Measurements from ENCODE around the gene MANSC1.

Gene MANSC1

GRCh38 chr12:12336049-12336411, 14.0 kb downstream of the MANSC1 start:
- H3K36me3 ChIP-seq (ENCODE audit: insufficient read depth, low read length): no peaks in the 10 kb centered on the region
- no peak overlapping the region for H3K4me3 ChIP-seq
- no peaks in the 10 kb centered on the region for H3K9me3 ChIP-seq (ENCODE audit: low read depth, low read length)
- H3K9ac ChIP-seq (ENCODE audit: insufficient read length): no peak overlapping the region
- no peak overlapping the region for H3K27ac ChIP-seq
- no peak for DNase-seq (ENCODE audit: low read depth, low spot score)
- TF ChIP-seq POLR2AphosphoS5 (IDR thresholded peaks at IDR 0.05; ENCODE audit: borderline replicate concordance, low read depth, low read length) (no peak), EZH2 (IDR thresholded peaks at IDR 0.05) (no peak)

- Histone ChIP-seq H3K9me3 (ENCODE audit: low read depth, low read length) (no peaks in the 10 kb centered on the region), H3K36me3 (ENCODE audit: insufficient read depth, low read length) (no peaks in the 10 kb centered on the region), H3K27ac (no peak overlapping the region), H3K4me3 (no peak overlapping the region), H3K9ac (ENCODE audit: insufficient read length) (no peak overlapping the region)
- DNase-seq (ENCODE audit: low read depth, low spot score): no peak
- TF ChIP-seq POLR2AphosphoS5 (IDR thresholded peaks at IDR 0.05; ENCODE audit: borderline replicate concordance, low read depth, low read length) (no peak), EZH2 (IDR thresholded peaks at IDR 0.05) (no peak), FOXP2 (optimal IDR thresholded peaks at IDR 0.05; ENCODE audit: control extremely low read depth, extremely low read length, insufficient read depth) (no peak)
Measured at GRCh38 chr12:12334367-12335040, 15.5 kb downstream of the MANSC1 start.

- TF ChIP-seq EZH2 (IDR thresholded peaks at IDR 0.05): no peak
- TF ChIP-seq POLR2AphosphoS5 (IDR thresholded peaks at IDR 0.05; ENCODE audit: borderline replicate concordance, low read depth, low read length): no peak
- no peak for TF ChIP-seq FOXP2 (optimal IDR thresholded peaks at IDR 0.05; ENCODE audit: control extremely low read depth, extremely low read length, insufficient read depth)
- H3K36me3 ChIP-seq (ENCODE audit: insufficient read depth, low read length): no peaks in the 10 kb centered on the region
- H3K9ac ChIP-seq (ENCODE audit: insufficient read length): no peak overlapping the region
- DNase-seq (ENCODE audit: low read depth, low spot score): no peak
- H3K9me3 ChIP-seq (ENCODE audit: low read depth, low read length): no peaks in the 10 kb centered on the region
- no peak overlapping the region for H3K27ac ChIP-seq
- no peak overlapping the region for H3K4me3 ChIP-seq
Measured at GRCh38 chr12:12333407-12334366, 16.4 kb downstream of the MANSC1 start.

- no peak for DNase-seq (ENCODE audit: low read depth, low spot score)
- Histone ChIP-seq H3K9ac (ENCODE audit: insufficient read length) (no peak overlapping the region), H3K27ac (no peak overlapping the region), H3K4me3 (no peak overlapping the region), H3K9me3 (ENCODE audit: low read depth, low read length) (no peaks in the 10 kb centered on the region), H3K36me3 (ENCODE audit: insufficient read depth, low read length) (no peaks in the 10 kb centered on the region)
- no peak for TF ChIP-seq EZH2 (IDR thresholded peaks at IDR 0.05)
- no peak for TF ChIP-seq FOXP2 (optimal IDR thresholded peaks at IDR 0.05; ENCODE audit: control extremely low read depth, extremely low read length, insufficient read depth)
Measured at GRCh38 chr12:12331896-12332295, 18.1 kb downstream of the MANSC1 start.

- Histone ChIP-seq H3K4me3 (no peak overlapping the region), H3K36me3 (ENCODE audit: insufficient read depth, low read length) (no peaks in the 10 kb centered on the region), H3K27ac (no peak overlapping the region), H3K9me3 (ENCODE audit: low read depth, low read length) (no peaks in the 10 kb centered on the region), H3K9ac (ENCODE audit: insufficient read length) (no peak overlapping the region)
- no peak for DNase-seq (ENCODE audit: low read depth, low spot score)
- TF ChIP-seq EZH2 (IDR thresholded peaks at IDR 0.05) (no peak), POLR2AphosphoS5 (IDR thresholded peaks at IDR 0.05; ENCODE audit: borderline replicate concordance, low read depth, low read length) (no peak), FOXP2 (optimal IDR thresholded peaks at IDR 0.05; ENCODE audit: control extremely low read depth, extremely low read length, insufficient read depth) (no peak)
Measured at GRCh38 chr12:12331244-12331771, 18.7 kb downstream of the MANSC1 start.

- TF ChIP-seq EZH2 (IDR thresholded peaks at IDR 0.05) (no peak), POLR2AphosphoS5 (IDR thresholded peaks at IDR 0.05; ENCODE audit: borderline replicate concordance, low read depth, low read length) (no peak), FOXP2 (optimal IDR thresholded peaks at IDR 0.05; ENCODE audit: control extremely low read depth, extremely low read length, insufficient read depth) (no peak)
- H3K9ac ChIP-seq (ENCODE audit: insufficient read length): no peak overlapping the region
- no peaks in the 10 kb centered on the region for H3K36me3 ChIP-seq (ENCODE audit: insufficient read depth, low read length)
- no peak overlapping the region for H3K4me3 ChIP-seq
- peak; percentile 59 for DNase-seq (ENCODE audit: low read depth, low spot score)
- H3K9me3 ChIP-seq (ENCODE audit: low read depth, low read length): no peaks in the 10 kb centered on the region
- peak overlapping the region; percentile 35; the same call in 1 of the 2 replicates for H3K27ac ChIP-seq
Measured at GRCh38 chr12:12327802-12328201, 22.2 kb downstream of the MANSC1 start.

- no peak for DNase-seq (ENCODE audit: low read depth, low spot score)
- H3K27ac ChIP-seq: no peak overlapping the region
- TF ChIP-seq POLR2AphosphoS5 (IDR thresholded peaks at IDR 0.05; ENCODE audit: borderline replicate concordance, low read depth, low read length) (no peak), FOXP2 (optimal IDR thresholded peaks at IDR 0.05; ENCODE audit: control extremely low read depth, extremely low read length, insufficient read depth) (no peak), EZH2 (IDR thresholded peaks at IDR 0.05) (no peak)
- no peaks in the 10 kb centered on the region for H3K9me3 ChIP-seq (ENCODE audit: low read depth, low read length)
- no peak overlapping the region for H3K4me3 ChIP-seq
- H3K9ac ChIP-seq (ENCODE audit: insufficient read length): no peak overlapping the region
- no peaks in the 10 kb centered on the region for H3K36me3 ChIP-seq (ENCODE audit: insufficient read depth, low read length)
Measured at GRCh38 chr12:12326262-12326661, 23.8 kb downstream of the MANSC1 start.

GRCh38 chr12:12323591-12323990, 26.5 kb downstream of the MANSC1 start:
- TF ChIP-seq POLR2AphosphoS5 (IDR thresholded peaks at IDR 0.05; ENCODE audit: borderline replicate concordance, low read depth, low read length): no peak
- TF ChIP-seq FOXP2 (optimal IDR thresholded peaks at IDR 0.05; ENCODE audit: control extremely low read depth, extremely low read length, insufficient read depth): no peak
- TF ChIP-seq EZH2 (IDR thresholded peaks at IDR 0.05): no peak
- Histone ChIP-seq H3K9ac (ENCODE audit: insufficient read length) (no peak overlapping the region), H3K36me3 (ENCODE audit: insufficient read depth, low read length) (no peaks in the 10 kb centered on the region), H3K27ac (no peak overlapping the region), H3K9me3 (ENCODE audit: low read depth, low read length) (no peaks in the 10 kb centered on the region), H3K4me3 (no peak overlapping the region)
- no peak for DNase-seq (ENCODE audit: low read depth, low spot score)

Data from SK-N-MC (cell line).